Measurements from ENCODE around the gene MINDY1.

The MINDY1 gene

DNA sequence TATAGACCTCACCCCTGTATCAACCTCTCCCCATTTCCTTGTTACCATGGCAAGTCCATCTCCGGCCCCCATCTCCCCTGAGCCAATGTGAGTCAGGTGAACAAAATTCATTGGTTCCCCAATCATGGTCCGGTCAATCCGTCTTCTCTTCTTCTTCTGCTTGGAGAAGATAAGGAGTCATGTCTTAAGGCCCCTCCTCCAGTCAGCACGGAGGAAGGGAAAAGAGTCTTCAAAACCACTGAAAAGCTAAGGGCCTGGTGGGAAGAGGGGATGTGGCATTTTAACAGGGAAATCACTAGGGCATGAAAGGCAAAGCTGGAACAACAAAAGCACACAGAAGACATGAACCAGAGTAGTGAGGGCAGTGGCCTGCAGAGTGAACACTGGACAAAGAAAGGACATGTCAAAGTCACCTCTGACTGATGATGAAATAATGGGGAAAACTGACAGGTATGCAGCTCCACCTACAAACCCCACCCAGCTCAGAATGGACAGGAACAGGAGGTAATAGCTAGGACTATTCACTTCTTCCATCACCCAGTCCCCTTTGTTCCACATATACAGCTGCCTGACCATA lies 48.4 kb upstream of the MINDY1 start:
- no peak for TF ChIP-seq PATZ1 (CRISPR knock-in tag; IDR thresholded peaks at IDR 0.05; ENCODE audit: borderline replicate concordance)
- no peak for TF ChIP-seq ZNF565 (CRISPR knock-in tag; conservative IDR thresholded peaks at IDR 0.05; ENCODE audit: low read depth)
- TF ChIP-seq, protein P1, sequence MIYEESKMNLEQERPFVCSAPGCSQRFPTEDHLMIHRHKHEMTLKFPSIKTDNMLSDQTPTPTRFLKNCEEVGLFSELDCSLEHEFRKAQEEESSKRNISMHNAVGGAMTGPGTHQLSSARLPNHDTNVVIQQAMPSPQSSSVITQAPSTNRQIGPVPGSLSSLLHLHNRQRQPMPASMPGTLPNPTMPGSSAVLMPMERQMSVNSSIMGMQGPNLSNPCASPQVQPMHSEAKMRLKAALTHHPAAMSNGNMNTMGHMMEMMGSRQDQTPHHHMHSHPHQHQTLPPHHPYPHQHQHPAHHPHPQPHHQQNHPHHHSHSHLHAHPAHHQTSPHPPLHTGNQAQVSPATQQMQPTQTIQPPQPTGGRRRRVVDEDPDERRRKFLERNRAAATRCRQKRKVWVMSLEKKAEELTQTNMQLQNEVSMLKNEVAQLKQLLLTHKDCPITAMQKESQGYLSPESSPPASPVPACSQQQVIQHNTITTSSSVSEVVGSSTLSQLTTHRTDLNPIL (CRISPR knock-in tag; IDR thresholded peaks at IDR 0.05; ENCODE audit: low read depth) = no peak
- ATAC-seq = no peak

DNA sequence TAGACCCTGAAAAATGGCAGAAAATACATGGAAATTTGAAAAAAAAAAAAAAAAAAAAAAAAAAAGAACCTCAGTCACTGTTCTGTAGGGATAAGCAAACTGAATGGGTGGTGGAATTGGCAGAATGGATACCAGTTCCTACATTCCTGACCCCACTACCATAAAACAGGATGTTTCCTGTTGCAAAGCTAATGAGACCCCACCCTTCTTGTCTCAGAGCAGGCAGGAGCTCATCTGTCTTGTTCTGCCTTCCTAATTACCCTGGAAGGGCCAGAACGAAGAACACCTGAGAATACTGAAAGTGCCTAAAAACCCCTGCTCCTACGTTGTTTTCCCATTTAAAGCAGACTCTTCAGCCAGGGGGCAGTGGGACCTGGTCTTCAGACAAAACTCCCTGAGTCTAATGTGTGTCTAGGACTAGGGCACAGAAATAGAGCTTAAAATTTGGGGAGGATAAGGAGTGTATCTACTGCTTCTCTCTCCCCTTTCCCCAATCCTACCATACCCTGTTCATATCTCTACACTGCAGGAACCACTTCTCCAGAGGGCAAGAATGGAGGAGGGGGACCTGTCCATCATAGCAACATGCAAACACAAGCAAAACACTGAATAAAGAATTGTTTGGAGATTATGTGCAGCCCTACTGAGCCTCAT lies 44.8 kb upstream of the MINDY1 start:
- TF ChIP-seq ZNF8 (CRISPR knock-in tag; IDR thresholded peaks at IDR 0.05) (no peak), ESRRG (CRISPR knock-in tag; IDR thresholded peaks at IDR 0.05) (no peak), RARB (CRISPR knock-in tag; IDR thresholded peaks at IDR 0.05) (no peak), CSRNP3 (CRISPR knock-in tag; IDR thresholded peaks at IDR 0.05) (no peak), TOX (CRISPR knock-in tag; IDR thresholded peaks at IDR 0.05; ENCODE audit: borderline replicate concordance) (no peak), BACH2 (CRISPR knock-in tag; IDR thresholded peaks at IDR 0.05; ENCODE audit: borderline replicate concordance) (no peak), PATZ1 (CRISPR knock-in tag; IDR thresholded peaks at IDR 0.05; ENCODE audit: borderline replicate concordance) (no peak)
- ATAC-seq = no peak

DNA sequence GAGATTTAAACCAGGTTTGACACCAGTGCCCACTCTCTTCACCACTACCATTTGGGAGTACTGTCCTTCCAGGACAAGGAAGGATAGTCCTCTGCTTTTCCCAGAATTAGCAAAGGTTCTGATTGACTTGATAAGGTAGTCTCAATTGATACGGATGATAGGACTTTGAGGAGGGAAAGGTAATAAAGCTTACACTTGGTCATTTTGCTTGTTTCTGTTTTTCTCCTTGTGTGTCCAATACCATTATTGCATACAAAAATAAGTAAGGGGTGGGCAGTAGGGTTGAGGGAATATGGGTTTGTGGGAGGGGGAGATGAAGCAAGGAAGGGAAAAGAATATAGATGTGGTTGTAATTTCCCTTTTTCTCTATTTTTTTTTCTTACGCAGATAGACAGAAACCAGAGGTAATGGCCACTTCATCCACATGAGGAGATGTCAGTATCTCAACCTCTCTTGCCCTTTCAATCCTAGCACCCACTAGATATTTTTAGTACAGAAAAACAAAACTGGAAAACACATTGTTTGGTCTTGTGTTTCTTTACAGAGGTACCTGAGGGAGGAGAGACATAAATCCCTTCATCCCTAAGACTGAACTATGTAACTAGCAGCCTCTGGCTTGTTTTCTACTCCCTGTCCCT lies 43.5 kb upstream of the MINDY1 start:
- no peak for ATAC-seq
- TF ChIP-seq, protein P2, sequence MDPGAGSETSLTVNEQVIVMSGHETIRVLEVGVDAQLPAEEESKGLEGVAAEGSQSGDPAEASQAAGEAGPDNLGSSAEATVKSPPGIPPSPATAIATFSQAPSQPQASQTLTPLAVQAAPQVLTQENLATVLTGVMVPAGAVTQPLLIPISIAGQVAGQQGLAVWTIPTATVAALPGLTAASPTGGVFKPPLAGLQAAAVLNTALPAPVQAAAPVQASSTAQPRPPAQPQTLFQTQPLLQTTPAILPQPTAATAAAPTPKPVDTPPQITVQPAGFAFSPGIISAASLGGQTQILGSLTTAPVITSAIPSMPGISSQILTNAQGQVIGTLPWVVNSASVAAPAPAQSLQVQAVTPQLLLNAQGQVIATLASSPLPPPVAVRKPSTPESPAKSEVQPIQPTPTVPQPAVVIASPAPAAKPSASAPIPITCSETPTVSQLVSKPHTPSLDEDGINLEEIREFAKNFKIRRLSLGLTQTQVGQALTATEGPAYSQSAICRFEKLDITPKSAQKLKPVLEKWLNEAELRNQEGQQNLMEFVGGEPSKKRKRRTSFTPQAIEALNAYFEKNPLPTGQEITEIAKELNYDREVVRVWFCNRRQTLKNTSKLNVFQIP (CRISPR knock-in tag; IDR thresholded peaks at IDR 0.05; ENCODE audit: borderline replicate concordance, low read depth) = no peak; the same call in 1 of the 2 replicates
- TF ChIP-seq, protein P1 (CRISPR knock-in tag; IDR thresholded peaks at IDR 0.05; ENCODE audit: low read depth) = no peak
- no peak for TF ChIP-seq OSR1 (CRISPR knock-in tag; IDR thresholded peaks at IDR 0.05)
- TF ChIP-seq CSDC2 (CRISPR knock-in tag; IDR thresholded peaks at IDR 0.05) = no peak
- TF ChIP-seq TSHZ2 (CRISPR knock-in tag; IDR thresholded peaks at IDR 0.05) = no peak
- no peak for TF ChIP-seq RARB (CRISPR knock-in tag; IDR thresholded peaks at IDR 0.05)
